Vagina (tissue), 2 donors: ENCODE results near the gene TMEM108.

ENCODE experiments used
- POLR2A ChIP-seq, 2 donors: fragments of 450-650 bp; IDR thresholded peaks; one replicate each; pipeline ENCODE4 v1.6.1; 2017; ENCODE audit warnings: antibody characterized with exemption in 2 of 2, mild to moderate bottlenecking in 2 of 2, moderate library complexity in 2 of 2
- TF ChIP-seq, protein P1 (sequence below), 3 experiments: fragments of 450-650 bp in 2 of 3; fragments of 200-600 bp in 1 of 3; sonication (generic) in 1 of 3; IDR thresholded peaks; one replicate each; pipeline ENCODE4 v1.5.1; 2017 to 2019; ENCODE audit warnings: antibody characterized with exemption in 3 of 3, mild to moderate bottlenecking in 2 of 3, moderate library complexity in 2 of 3

DNA sequence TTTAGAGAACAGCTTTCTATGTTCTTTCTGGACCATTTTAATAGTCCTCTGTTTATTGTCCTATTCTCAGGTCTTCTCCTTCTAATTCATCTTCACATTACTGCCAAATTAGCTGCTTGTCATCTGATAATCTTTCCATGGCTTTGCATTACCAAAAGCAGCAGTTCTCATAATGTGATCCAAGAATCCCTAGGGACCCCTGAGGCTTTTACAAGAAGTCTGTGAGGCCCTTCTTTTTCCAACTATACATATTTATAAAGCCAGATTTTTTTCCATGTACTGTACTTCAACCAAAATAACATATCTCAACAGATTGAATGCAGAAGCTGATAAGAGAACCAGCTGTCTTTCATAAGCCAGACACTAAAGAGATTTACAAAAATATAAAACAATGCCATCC lies 199.2 kb downstream of the TMEM108 start:
- TF ChIP-seq, protein P1, sequence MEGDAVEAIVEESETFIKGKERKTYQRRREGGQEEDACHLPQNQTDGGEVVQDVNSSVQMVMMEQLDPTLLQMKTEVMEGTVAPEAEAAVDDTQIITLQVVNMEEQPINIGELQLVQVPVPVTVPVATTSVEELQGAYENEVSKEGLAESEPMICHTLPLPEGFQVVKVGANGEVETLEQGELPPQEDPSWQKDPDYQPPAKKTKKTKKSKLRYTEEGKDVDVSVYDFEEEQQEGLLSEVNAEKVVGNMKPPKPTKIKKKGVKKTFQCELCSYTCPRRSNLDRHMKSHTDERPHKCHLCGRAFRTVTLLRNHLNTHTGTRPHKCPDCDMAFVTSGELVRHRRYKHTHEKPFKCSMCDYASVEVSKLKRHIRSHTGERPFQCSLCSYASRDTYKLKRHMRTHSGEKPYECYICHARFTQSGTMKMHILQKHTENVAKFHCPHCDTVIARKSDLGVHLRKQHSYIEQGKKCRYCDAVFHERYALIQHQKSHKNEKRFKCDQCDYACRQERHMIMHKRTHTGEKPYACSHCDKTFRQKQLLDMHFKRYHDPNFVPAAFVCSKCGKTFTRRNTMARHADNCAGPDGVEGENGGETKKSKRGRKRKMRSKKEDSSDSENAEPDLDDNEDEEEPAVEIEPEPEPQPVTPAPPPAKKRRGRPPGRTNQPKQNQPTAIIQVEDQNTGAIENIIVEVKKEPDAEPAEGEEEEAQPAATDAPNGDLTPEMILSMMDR (IDR thresholded peaks at IDR 0.05) = no peak
- no peak for TF ChIP-seq POLR2A (IDR thresholded peaks at IDR 0.05)
